ENCODE measurements around the gene C10orf67.

C10orf67 gene

GRCh38 chr10:23324351-23324750 lies 20.2 kb downstream of the C10orf67 start:
- no peak for ATAC-seq

DNA sequence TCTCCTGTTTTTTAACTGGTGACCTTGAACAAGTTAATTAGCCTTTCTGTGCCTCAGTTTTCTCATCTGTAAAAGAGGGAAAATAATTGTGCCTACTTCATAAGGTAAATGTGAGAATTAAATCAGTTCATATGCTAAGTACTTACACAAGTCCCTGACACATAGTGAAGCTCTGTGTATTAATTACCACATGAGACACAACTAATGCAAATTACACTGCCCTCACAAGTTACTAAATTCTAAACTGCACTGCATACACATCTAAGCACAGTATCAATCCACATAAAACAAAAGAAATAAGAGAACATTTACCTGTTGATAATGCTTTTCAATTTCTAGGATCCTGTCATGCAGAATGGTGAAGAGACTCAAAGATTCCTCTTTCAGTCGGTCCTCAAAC lies 22.5 kb downstream of the C10orf67 start:
- ATAC-seq, result no peak
- no peak for TF ChIP-seq BACH2 (CRISPR knock-in tag; IDR thresholded peaks at IDR 0.05; ENCODE audit: borderline replicate concordance)
- TF ChIP-seq CSDC2 (CRISPR knock-in tag; IDR thresholded peaks at IDR 0.05), result no peak
- no peak for TF ChIP-seq TCF4 (CRISPR knock-in tag; IDR thresholded peaks at IDR 0.05; ENCODE audit: borderline replicate concordance)
- no peak for TF ChIP-seq CREB5 (CRISPR knock-in tag; IDR thresholded peaks at IDR 0.05; ENCODE audit: low read depth)
- TF ChIP-seq ZNF8 (CRISPR knock-in tag; IDR thresholded peaks at IDR 0.05), result no peak
- no peak for TF ChIP-seq SNAI2 (CRISPR knock-in tag; IDR thresholded peaks at IDR 0.05)
- TF ChIP-seq PPARA (CRISPR knock-in tag; IDR thresholded peaks at IDR 0.05; ENCODE audit: borderline replicate concordance), result no peak
- no peak for TF ChIP-seq PATZ1 (CRISPR knock-in tag; IDR thresholded peaks at IDR 0.05; ENCODE audit: borderline replicate concordance)
- TF ChIP-seq GLIS3 (CRISPR knock-in tag; IDR thresholded peaks at IDR 0.05), result no peak
- TF ChIP-seq, protein P1, sequence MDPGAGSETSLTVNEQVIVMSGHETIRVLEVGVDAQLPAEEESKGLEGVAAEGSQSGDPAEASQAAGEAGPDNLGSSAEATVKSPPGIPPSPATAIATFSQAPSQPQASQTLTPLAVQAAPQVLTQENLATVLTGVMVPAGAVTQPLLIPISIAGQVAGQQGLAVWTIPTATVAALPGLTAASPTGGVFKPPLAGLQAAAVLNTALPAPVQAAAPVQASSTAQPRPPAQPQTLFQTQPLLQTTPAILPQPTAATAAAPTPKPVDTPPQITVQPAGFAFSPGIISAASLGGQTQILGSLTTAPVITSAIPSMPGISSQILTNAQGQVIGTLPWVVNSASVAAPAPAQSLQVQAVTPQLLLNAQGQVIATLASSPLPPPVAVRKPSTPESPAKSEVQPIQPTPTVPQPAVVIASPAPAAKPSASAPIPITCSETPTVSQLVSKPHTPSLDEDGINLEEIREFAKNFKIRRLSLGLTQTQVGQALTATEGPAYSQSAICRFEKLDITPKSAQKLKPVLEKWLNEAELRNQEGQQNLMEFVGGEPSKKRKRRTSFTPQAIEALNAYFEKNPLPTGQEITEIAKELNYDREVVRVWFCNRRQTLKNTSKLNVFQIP (CRISPR knock-in tag; IDR thresholded peaks at IDR 0.05; ENCODE audit: borderline replicate concordance, low read depth), result no peak
- TF ChIP-seq ZNF70 (CRISPR knock-in tag; IDR thresholded peaks at IDR 0.05), result no peak
- TF ChIP-seq OSR1 (CRISPR knock-in tag; IDR thresholded peaks at IDR 0.05), result no peak

More at GRCh38 chr10:23324351-23324750, 20.2 kb downstream of the C10orf67 start:
- TF ChIP-seq, protein P2, sequence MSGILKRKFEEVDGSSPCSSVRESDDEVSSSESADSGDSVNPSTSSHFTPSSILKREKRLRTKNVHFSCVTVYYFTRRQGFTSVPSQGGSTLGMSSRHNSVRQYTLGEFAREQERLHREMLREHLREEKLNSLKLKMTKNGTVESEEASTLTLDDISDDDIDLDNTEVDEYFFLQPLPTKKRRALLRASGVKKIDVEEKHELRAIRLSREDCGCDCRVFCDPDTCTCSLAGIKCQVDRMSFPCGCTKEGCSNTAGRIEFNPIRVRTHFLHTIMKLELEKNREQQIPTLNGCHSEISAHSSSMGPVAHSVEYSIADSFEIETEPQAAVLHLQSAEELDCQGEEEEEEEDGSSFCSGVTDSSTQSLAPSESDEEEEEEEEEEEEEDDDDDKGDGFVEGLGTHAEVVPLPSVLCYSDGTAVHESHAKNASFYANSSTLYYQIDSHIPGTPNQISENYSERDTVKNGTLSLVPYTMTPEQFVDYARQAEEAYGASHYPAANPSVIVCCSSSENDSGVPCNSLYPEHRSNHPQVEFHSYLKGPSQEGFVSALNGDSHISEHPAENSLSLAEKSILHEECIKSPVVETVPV (CRISPR knock-in tag; IDR thresholded peaks at IDR 0.05), result no peak
- TF ChIP-seq PATZ1 (CRISPR knock-in tag; IDR thresholded peaks at IDR 0.05; ENCODE audit: borderline replicate concordance) (no peak), GLIS3 (CRISPR knock-in tag; IDR thresholded peaks at IDR 0.05) (no peak), ISL1 (CRISPR knock-in tag; IDR thresholded peaks at IDR 0.05) (no peak), SNAI2 (CRISPR knock-in tag; IDR thresholded peaks at IDR 0.05) (no peak), ZNF70 (CRISPR knock-in tag; IDR thresholded peaks at IDR 0.05) (no peak), PPARA (CRISPR knock-in tag; IDR thresholded peaks at IDR 0.05; ENCODE audit: borderline replicate concordance) (no peak), ZNF8 (CRISPR knock-in tag; IDR thresholded peaks at IDR 0.05) (no peak), ARNTL (CRISPR knock-in tag; IDR thresholded peaks at IDR 0.05; ENCODE audit: borderline replicate concordance, low read depth) (no peak), CSDC2 (CRISPR knock-in tag; IDR thresholded peaks at IDR 0.05) (no peak), ZFP3 (CRISPR knock-in tag; IDR thresholded peaks at IDR 0.05) (no peak)
- TF ChIP-seq, protein P1 (CRISPR knock-in tag; IDR thresholded peaks at IDR 0.05; ENCODE audit: borderline replicate concordance, low read depth), result no peak

DNA sequence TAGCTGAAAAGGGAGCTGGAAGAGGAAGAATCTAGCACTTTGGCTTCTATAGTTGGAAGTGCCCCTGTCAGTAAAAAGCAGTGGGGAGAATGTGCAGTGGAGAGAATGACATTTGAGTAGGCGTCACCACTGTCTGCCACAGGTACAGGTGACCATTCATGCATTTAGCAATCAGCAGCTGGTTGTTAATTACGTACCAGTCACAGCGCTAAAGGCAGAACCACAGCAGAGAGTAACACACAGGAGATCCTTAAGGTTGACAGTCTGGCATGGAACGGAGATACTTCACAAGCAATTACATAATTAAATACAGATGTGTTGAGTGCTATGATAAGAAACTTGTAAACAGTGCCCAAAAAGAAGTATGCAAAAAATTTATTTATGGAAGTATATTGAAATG lies 24.8 kb downstream of the C10orf67 start:
- no peak for ATAC-seq
- TF ChIP-seq, protein P2 (CRISPR knock-in tag; IDR thresholded peaks at IDR 0.05), result no peak
- TF ChIP-seq RARB (CRISPR knock-in tag; IDR thresholded peaks at IDR 0.05) (no peak), PATZ1 (CRISPR knock-in tag; IDR thresholded peaks at IDR 0.05; ENCODE audit: borderline replicate concordance) (no peak), BACH2 (CRISPR knock-in tag; IDR thresholded peaks at IDR 0.05; ENCODE audit: borderline replicate concordance) (no peak), SNAI2 (CRISPR knock-in tag; IDR thresholded peaks at IDR 0.05) (no peak), CREB5 (CRISPR knock-in tag; IDR thresholded peaks at IDR 0.05; ENCODE audit: low read depth) (no peak), ESRRG (CRISPR knock-in tag; IDR thresholded peaks at IDR 0.05) (no peak), PPARA (CRISPR knock-in tag; IDR thresholded peaks at IDR 0.05; ENCODE audit: borderline replicate concordance) (no peak), ZFP3 (CRISPR knock-in tag; IDR thresholded peaks at IDR 0.05) (no peak), ZNF70 (CRISPR knock-in tag; IDR thresholded peaks at IDR 0.05) (no peak)
- TF ChIP-seq, protein P1 (CRISPR knock-in tag; IDR thresholded peaks at IDR 0.05; ENCODE audit: borderline replicate concordance, low read depth), result no peak
